Activated CD4-positive, alpha-beta T cell treated with anti-CD3 and anti-CD28 coated beads for 36 hours (primary cell): ENCODE results near the gene FCAR. TPM values are rescaled to one million over a fixed set of nuclear protein-coding genes. Genes with fewer than 3 reads are reported as not detected.
A peak's percentile ranks its signal among the peaks of the same experiment; 100 is the strongest.
"Not testable (repeated sequence)": the region's sequence is repeated elsewhere in the genome, so short reads cannot be mapped to it uniquely, and the experiment has no call there.

ENCODE experiments used
- ATAC-seq: fragments of 200-7000 bp; cut with Tn5 transposase; one replicate; pipeline ENCODE4 v1.10.0; 2021; ENCODE audit warnings: mild to moderate bottlenecking, moderate library complexity
- CTCF ChIA-PET: fragments of 350-600 bp; sonication (Branson Sonifier 250); formaldehyde crosslinking; loops from one replicate; lab custom pipeline; 2021; ENCODE audit warnings: antibody characterized with exemption; lab: Charles Lee
- POLR2A ChIA-PET: fragments of 350-600 bp; sonication (Branson Sonifier 250); formaldehyde crosslinking; loops from one replicate; lab custom pipeline; 2021; ENCODE audit warnings: antibody characterized with exemption, inconsistent platforms; lab: Charles Lee
- DNase-seq: peaks from one replicate; pipeline ENCODE4 v3.0.0-alpha.2; 2020
- H3K27ac Mint-ChIP-seq: one replicate; pipeline ENCODE4 v1.8.0; 2021; ENCODE audit warnings: mixed read lengths
- H3K27me3 Mint-ChIP-seq: one replicate; pipeline ENCODE4 v1.8.0; 2021; ENCODE audit warnings: mixed read lengths
- H3K36me3 Mint-ChIP-seq: one replicate; pipeline ENCODE4 v1.8.0; 2021; ENCODE audit warnings: low read depth, mixed read lengths
- H3K4me1 Mint-ChIP-seq: one replicate; pipeline ENCODE4 v1.8.0; 2021; ENCODE audit warnings: mixed read lengths
- H3K4me3 Mint-ChIP-seq: one replicate; pipeline ENCODE4 v1.8.0; 2021; ENCODE audit warnings: mild to moderate bottlenecking, moderate library complexity, mixed read lengths
- H3K9me3 Mint-ChIP-seq: one replicate; pipeline ENCODE4 v1.8.0; 2021; ENCODE audit warnings: low read depth, mixed read lengths
- intact Hi-C, 2 experiments: fragments of 100-400 bp; cut with DNase I in 1 of 2; cut with micrococcal nuclease in 1 of 2; formaldehyde crosslinking; loops; one replicate each; pipeline versions ENCODE4 v1.14.2 to v1.15.1; 2022 to 2024; cut with DNase I, micrococcal nuclease
- total RNA-seq, 2 experiments: library from RNA; stranded (reverse); gene quantifications; one replicate each; pipeline ENCODE4 v1.2.3, GENCODE V29; 2021

FCAR gene
- total RNA-seq, result not detected

- Mint-ChIP-seq H3K9me3 (no peaks in the 10 kb centered on the region), H3K4me1 (no peaks in the 10 kb centered on the region), H3K27me3 (peaks cover 12% of the 10 kb centered on the region), H3K4me3 (no peak within 1 kb of the TSS), H3K36me3 (no peaks in the 10 kb centered on the region), H3K27ac (no peak within 1 kb of the TSS)
- CTCF ChIA-PET, result no interaction called here
- POLR2A ChIA-PET, result no interaction called here
- intact Hi-C loops, result no loop called here
- DNase-seq (no peak), ATAC-seq (no peak)
Measured at GRCh38 chr19:54873990-54874389, at the start of gene FCAR. Gene FCAR, plus strand, starts transcription at chr19:54874235. Its CDS starts 55 bp downstream, at chr19:54874290.

- H3K4me1 Mint-ChIP-seq, intact Hi-C loops, ATAC-seq, H3K9me3 Mint-ChIP-seq, H3K36me3 Mint-ChIP-seq, DNase-seq, H3K27ac Mint-ChIP-seq, H3K27me3 Mint-ChIP-seq, POLR2A ChIA-PET, H3K4me3 Mint-ChIP-seq, CTCF ChIA-PET: not testable (repeated sequence)
Measured at GRCh38 chr19:54824416-54824815, 49.6 kb upstream of the FCAR start.

GRCh38 chr19:54825326-54825725 is 48.7 kb upstream of the FCAR start:
- H3K27me3 Mint-ChIP-seq, intact Hi-C loops, ATAC-seq, H3K4me1 Mint-ChIP-seq, H3K27ac Mint-ChIP-seq, H3K4me3 Mint-ChIP-seq, POLR2A ChIA-PET, DNase-seq, CTCF ChIA-PET, H3K9me3 Mint-ChIP-seq, H3K36me3 Mint-ChIP-seq: not testable (repeated sequence)

- H3K27me3 Mint-ChIP-seq, POLR2A ChIA-PET, H3K9me3 Mint-ChIP-seq, ATAC-seq, H3K4me3 Mint-ChIP-seq, intact Hi-C loops, H3K36me3 Mint-ChIP-seq, H3K27ac Mint-ChIP-seq, CTCF ChIA-PET, DNase-seq, H3K4me1 Mint-ChIP-seq: not testable (repeated sequence)
Measured at GRCh38 chr19:54828064-54828463, 46.0 kb upstream of the FCAR start.

GRCh38 chr19:54832496-54832895 is 41.5 kb upstream of the FCAR start, which contains the start of gene KIR2DS4:
Gene KIR2DS4, plus strand, starts transcription at chr19:54832676.
- POLR2A ChIA-PET, H3K27ac Mint-ChIP-seq, H3K27me3 Mint-ChIP-seq, intact Hi-C loops, CTCF ChIA-PET, ATAC-seq, H3K9me3 Mint-ChIP-seq, DNase-seq, H3K4me1 Mint-ChIP-seq, H3K4me3 Mint-ChIP-seq, H3K36me3 Mint-ChIP-seq: not testable (repeated sequence)

GRCh38 chr19:54835126-54835525 is 38.9 kb upstream of the FCAR start:
- H3K36me3 Mint-ChIP-seq, ATAC-seq, H3K4me3 Mint-ChIP-seq, POLR2A ChIA-PET, H3K4me1 Mint-ChIP-seq, H3K27me3 Mint-ChIP-seq, DNase-seq, H3K27ac Mint-ChIP-seq, intact Hi-C loops, H3K9me3 Mint-ChIP-seq: not testable (repeated sequence)
- CTCF ChIA-PET, result interaction anchor here (0.7 kb wide), 1 partner anchor 13 kb away, joined by 3 read pairs; no protein-coding TSS in a partner anchor

GRCh38 chr19:54837522-54837921 is 36.5 kb upstream of the FCAR start:
- H3K9me3 Mint-ChIP-seq, intact Hi-C loops, H3K27me3 Mint-ChIP-seq, H3K4me3 Mint-ChIP-seq, H3K36me3 Mint-ChIP-seq, POLR2A ChIA-PET, H3K4me1 Mint-ChIP-seq, H3K27ac Mint-ChIP-seq, DNase-seq, ATAC-seq, CTCF ChIA-PET: not testable (repeated sequence)

- ATAC-seq, POLR2A ChIA-PET, H3K36me3 Mint-ChIP-seq, DNase-seq, H3K9me3 Mint-ChIP-seq, H3K27me3 Mint-ChIP-seq, intact Hi-C loops, H3K4me1 Mint-ChIP-seq, H3K27ac Mint-ChIP-seq, CTCF ChIA-PET, H3K4me3 Mint-ChIP-seq: not testable (repeated sequence)
Measured at GRCh38 chr19:54843171-54843570, 30.9 kb upstream of the FCAR start.

GRCh38 chr19:54850061-54850640 is 23.9 kb upstream of the FCAR start, which contains the start of gene KIR3DL2:
Gene KIR3DL2, plus strand, starts transcription at chr19:54850443. Its CDS starts 33 bp downstream, at chr19:54850476.
- intact Hi-C loops, DNase-seq, CTCF ChIA-PET, POLR2A ChIA-PET, H3K9me3 Mint-ChIP-seq, H3K4me1 Mint-ChIP-seq, H3K27ac Mint-ChIP-seq, H3K36me3 Mint-ChIP-seq, ATAC-seq: not testable (repeated sequence)
- H3K27me3 Mint-ChIP-seq, result peaks cover 12% of the 10 kb centered on the region
- peak within 1 kb of the TSS; percentile 30 for H3K4me3 Mint-ChIP-seq

GRCh38 chr19:54850930-54851329 is 23.1 kb upstream of the FCAR start:
- no peaks in the 10 kb centered on the region for H3K36me3 Mint-ChIP-seq
- intact Hi-C loops, result no loop called here
- H3K27me3 Mint-ChIP-seq, result peaks cover 12% of the 10 kb centered on the region
- no peak overlapping the region for H3K4me3 Mint-ChIP-seq
- ChIA-PET POLR2A (no interaction called here), CTCF (no interaction called here)
- no peaks in the 10 kb centered on the region for H3K4me1 Mint-ChIP-seq
- H3K9me3 Mint-ChIP-seq, result peaks cover 2% of the 10 kb centered on the region
- H3K27ac Mint-ChIP-seq, result no peak overlapping the region
- ATAC-seq (no peak), DNase-seq (no peak)

GRCh38 chr19:54851353-54851752 is 22.7 kb upstream of the FCAR start:
- Mint-ChIP-seq H3K27ac (no peak overlapping the region), H3K9me3 (peaks cover 2% of the 10 kb centered on the region), H3K4me1 (no peaks in the 10 kb centered on the region), H3K27me3 (peaks cover 12% of the 10 kb centered on the region), H3K36me3 (no peaks in the 10 kb centered on the region), H3K4me3 (no peak overlapping the region)
- intact Hi-C loops, result no loop called here
- ChIA-PET CTCF (no interaction called here), POLR2A (no interaction called here)
- DNase-seq, result no peak
- no peak for ATAC-seq

GRCh38 chr19:54855241-54855640 is 18.8 kb upstream of the FCAR start:
- H3K36me3 Mint-ChIP-seq, ATAC-seq, CTCF ChIA-PET, H3K9me3 Mint-ChIP-seq, H3K4me1 Mint-ChIP-seq, DNase-seq, H3K27ac Mint-ChIP-seq, intact Hi-C loops, H3K4me3 Mint-ChIP-seq: not testable (repeated sequence)
- H3K27me3 Mint-ChIP-seq, result peaks cover 18% of the 10 kb centered on the region
- POLR2A ChIA-PET, result interaction anchor here (0.5 kb wide), 1 partner anchor 997 kb away, joined by 3 read pairs; no protein-coding TSS in a partner anchor
